PC-3 (cell line): ENCODE measurements around the gene REST. TPM values are rescaled to one million over a fixed set of nuclear protein-coding genes. Genes with fewer than 3 reads are reported as not detected.

Experiments used
- ATAC-seq: fragments of 200-7000 bp; cut with Tn5 transposase; 2 replicates; pipeline ENCODE4 v1.9.1; 2020; ENCODE audit warnings: mild to moderate bottlenecking, moderate library complexity
- BruUV-seq: library from RNA; stranded (reverse); fragments of 400-500 nt; replicated peaks from 2 replicates; lab custom pipeline; 2021; lab: Mats Ljungman, UMichigan
- CTCF ChIA-PET: fragments of 300-600 bp; sonication (Branson Sonifier 250); formaldehyde crosslinking; loops from one replicate; lab custom pipeline; 2022; ENCODE audit warnings: antibody characterized with exemption; lab: Charles Lee
- POLR2A ChIA-PET: fragments of 300-600 bp; sonication (Branson Sonifier 250); formaldehyde crosslinking; loops from one replicate; lab custom pipeline; 2022; ENCODE audit warnings: antibody characterized with exemption; ENCODE audit not compliant: unreplicated experiment; lab: Charles Lee
- DNase-seq: peaks from one replicate; pipeline ENCODE4 v3.0.0-alpha.2; 2015
- H2AFZ ChIP-seq: fragments of 300-600 bp; sonication (generic); 2 replicates; pipeline ENCODE4 v1.6.0; 2016; ENCODE audit warnings: antibody characterized with exemption, low read length
- H3F3A ChIP-seq: fragments of 300-600 bp; sonication (generic); one replicate; pipeline ENCODE4 v1.6.0; 2017; ENCODE audit warnings: antibody characterized with exemption, low read length, control low read depth, mild to moderate bottlenecking; ENCODE audit not compliant: unreplicated experiment
- H3K27ac ChIP-seq: fragments of 300-600 bp; sonication (generic); 2 replicates; pipeline ENCODE4 v1.5.1; 2016; ENCODE audit warnings: mild to moderate bottlenecking, low read length
- H3K27me3 ChIP-seq: fragments of 300-600 bp; sonication (generic); 2 replicates; pipeline ENCODE4 v1.6.1; 2016; ENCODE audit warnings: low read length, mixed read lengths
- H3K36me3 ChIP-seq: fragments of 300-600 bp; sonication (generic); 2 replicates; pipeline ENCODE4 v1.6.1; 2016; ENCODE audit warnings: low read depth, mixed run types, low read length, mixed read lengths
- H3K4me1 ChIP-seq: fragments of 300-600 bp; sonication (generic); 2 replicates; pipeline ENCODE4 v1.5.1; 2016; ENCODE audit warnings: low read length; ENCODE audit not compliant: insufficient read depth
- H3K4me2 ChIP-seq: fragments of 300-600 bp; sonication (generic); 2 replicates; pipeline ENCODE4 v1.6.0; 2016; ENCODE audit warnings: low read length
- H3K4me3 ChIP-seq: fragments of 300-600 bp; sonication (generic); 2 replicates; pipeline ENCODE4 v1.5.1; 2016; ENCODE audit warnings: mild to moderate bottlenecking, low read length, mixed read lengths
- H3K79me2 ChIP-seq: fragments of 300-600 bp; sonication (generic); 2 replicates; pipeline ENCODE4 v1.6.1; 2017; ENCODE audit warnings: low read length, mixed read lengths
- H3K9ac ChIP-seq: fragments of 300-600 bp; sonication (generic); 2 replicates; pipeline ENCODE4 v1.6.0; 2016; ENCODE audit warnings: mild to moderate bottlenecking, low read length
- H3K9me2 ChIP-seq: fragments of 300-600 bp; sonication (generic); replicated peaks from 2 replicates; pipeline ENCODE4 v1.6.1; 2016; ENCODE audit warnings: mixed run types, low read length, mixed read lengths
- H3K9me3 ChIP-seq: fragments of 300-600 bp; sonication (generic); 2 replicates; pipeline ENCODE4 v1.6.1; 2016; ENCODE audit warnings: low read length, mixed read lengths
- H4K20me1 ChIP-seq: fragments of 300-600 bp; sonication (generic); 2 replicates; pipeline ENCODE4 v1.6.1; 2016; ENCODE audit warnings: low read length, mixed read lengths
- CTCF ChIP-seq: fragments of 300-600 bp; sonication (generic); conservative IDR thresholded peaks from 2 replicates; pipeline ENCODE4 v1.5.1; 2017; ENCODE audit warnings: antibody characterized with exemption, low read depth, mild to moderate bottlenecking, low read length
- EZH2 ChIP-seq: fragments of 300-600 bp; sonication (generic); IDR thresholded peaks from one replicate; pipeline ENCODE4 v1.6.1; 2017; ENCODE audit warnings: antibody characterized with exemption, mild to moderate bottlenecking, low read length; ENCODE audit not compliant: unreplicated experiment
- EZH2phosphoT487 ChIP-seq: fragments of 300-600 bp; sonication (generic); IDR thresholded peaks from 2 replicates; pipeline ENCODE4 v1.6.1; 2018; ENCODE audit warnings: mild to moderate bottlenecking, antibody characterized with exemption, low read length, borderline replicate concordance
- intact Hi-C: fragments of 100-400 bp; cut with micrococcal nuclease; formaldehyde crosslinking; loops from 2 replicates; pipeline ENCODE4 v1.9.0; 2023
- total RNA-seq: library from RNA; depleted of rRNA; stranded (reverse); fragments of >200 nt; gene quantifications from 2 replicates; pipeline ENCODE4 v1.2.3, GENCODE V29; 2014

The REST gene
- total RNA-seq, 1 experiment from 2014 or later: 22.4 TPM

- BruUV-seq: no TSS peak
- ChIA-PET CTCF (no interaction called here), POLR2A (no interaction called here)
- 0 out of 2 replicates have a peak, but pooled peaks cover 6% of the 10 kb centered on the region for H3K4me1 ChIP-seq
- no peaks in the 10 kb centered on the region for H3K27me3 ChIP-seq
- ATAC-seq (no peak), DNase-seq (no peak)
- H3K36me3 ChIP-seq: peaks cover 52% of the 10 kb centered on the region
- H4K20me1 ChIP-seq: peaks cover 17% of the 10 kb centered on the region
- no peak overlapping the region for H3K4me2 ChIP-seq
- H3F3A ChIP-seq: no peaks in the 10 kb centered on the region
- no peak for TF ChIP-seq EZH2phosphoT487
- no peak for TF ChIP-seq CTCF
- no peak for TF ChIP-seq EZH2
- intact Hi-C loops: no loop called here
- H3K27ac ChIP-seq: no peak overlapping the region
- no peak overlapping the region for H3K4me3 ChIP-seq
- no peak overlapping the region for H2AFZ ChIP-seq
- peaks cover 11% of the 10 kb centered on the region; the same call in 1 of the 2 replicates for H3K9me3 ChIP-seq
- no peak overlapping the region for H3K9ac ChIP-seq
- H3K79me2 ChIP-seq: peaks cover 53% of the 10 kb centered on the region
- H3K9me2 ChIP-seq: no peaks in the 10 kb centered on the region
Observed at GRCh38 chr4:56972809-56973208, 65.1 kb downstream of the REST start.

GRCh38 chr4:56973336-56973735, 65.6 kb downstream of the REST start:
- no peaks in the 10 kb centered on the region for H3F3A ChIP-seq
- BruUV-seq: no TSS peak
- H3K27me3 ChIP-seq: no peaks in the 10 kb centered on the region
- H3K36me3 ChIP-seq: peaks cover 47% of the 10 kb centered on the region
- peaks cover 17% of the 10 kb centered on the region for H4K20me1 ChIP-seq
- H3K9me2 ChIP-seq: no peaks in the 10 kb centered on the region
- TF ChIP-seq EZH2 (no peak), EZH2phosphoT487 (no peak), CTCF (no peak)
- H3K4me1 ChIP-seq: 0 out of 2 replicates have a peak, but pooled peaks cover 7% of the 10 kb centered on the region
- peaks cover 11% of the 10 kb centered on the region; the same call in 1 of the 2 replicates for H3K9me3 ChIP-seq
- ChIA-PET POLR2A (no interaction called here), CTCF (no interaction called here)
- H3K4me3 ChIP-seq: no peak overlapping the region
- no peak for ATAC-seq
- no peak overlapping the region for H3K4me2 ChIP-seq
- no peak overlapping the region for H3K9ac ChIP-seq
- H3K27ac ChIP-seq: no peak overlapping the region
- no peak for DNase-seq
- H2AFZ ChIP-seq: no peak overlapping the region
- H3K79me2 ChIP-seq: peaks cover 53% of the 10 kb centered on the region
- intact Hi-C loops: no loop called here

GRCh38 chr4:56976283-56976836, 68.7 kb downstream of the REST start:
- peak overlapping the region; percentile 93 for H3K4me2 ChIP-seq
- peak overlapping the region; percentile 88; the same call in 1 of the 2 replicates for H2AFZ ChIP-seq
- H3K9ac ChIP-seq: peak overlapping the region; percentile 92
- peaks cover 83% of the 10 kb centered on the region for H3K79me2 ChIP-seq
- DNase-seq (no peak), ATAC-seq (peak; percentile 5)
- H3K9me2 ChIP-seq: no peaks in the 10 kb centered on the region
- ChIA-PET POLR2A (interaction anchor here (0.5 kb wide), 1 partner anchor 104 kb away, joined by 3 read pairs; no protein-coding TSS in a partner anchor), CTCF (interaction anchor here (0.6 kb wide), 1 partner anchor 19 kb away, joined by 6 read pairs; no protein-coding TSS in a partner anchor)
- BruUV-seq: no TSS peak
- no peak overlapping the region for H3K27ac ChIP-seq
- intact Hi-C loops: loop anchor here (1.0 to 5.0 kb wide), 4 partner anchors 16 to 539 kb away; partner anchors contain the start of genes PAICS and PPAT
- H3K36me3 ChIP-seq: peaks cover 34% of the 10 kb centered on the region
- no peaks in the 10 kb centered on the region for H3F3A ChIP-seq
- H3K4me1 ChIP-seq: peaks cover 22% of the 10 kb centered on the region
- peaks cover 35% of the 10 kb centered on the region for H4K20me1 ChIP-seq
- H3K9me3 ChIP-seq: peaks cover 11% of the 10 kb centered on the region; the same call in 1 of the 2 replicates
- TF ChIP-seq EZH2 (no peak), EZH2phosphoT487 (no peak), CTCF (no peak)
- peak overlapping the region; percentile 79 for H3K4me3 ChIP-seq
- no peaks in the 10 kb centered on the region for H3K27me3 ChIP-seq
